HL-60 (cell line): ENCODE results near the gene ALG12.

Experiments
- CTCF ChIP-seq: IDR thresholded peaks from one replicate; pipeline ENCODE4 v1.5.1; 2011; ENCODE audit warnings: low read length, control low read depth, inconsistent platforms; ENCODE audit not compliant: insufficient read depth
- TF ChIP-seq, protein P1 (sequence below): IDR thresholded peaks from 2 replicates; pipeline ENCODE4 v1.6.1; 2012; ENCODE audit warnings: low read depth; ENCODE audit not compliant: insufficient replicate concordance

DNA sequence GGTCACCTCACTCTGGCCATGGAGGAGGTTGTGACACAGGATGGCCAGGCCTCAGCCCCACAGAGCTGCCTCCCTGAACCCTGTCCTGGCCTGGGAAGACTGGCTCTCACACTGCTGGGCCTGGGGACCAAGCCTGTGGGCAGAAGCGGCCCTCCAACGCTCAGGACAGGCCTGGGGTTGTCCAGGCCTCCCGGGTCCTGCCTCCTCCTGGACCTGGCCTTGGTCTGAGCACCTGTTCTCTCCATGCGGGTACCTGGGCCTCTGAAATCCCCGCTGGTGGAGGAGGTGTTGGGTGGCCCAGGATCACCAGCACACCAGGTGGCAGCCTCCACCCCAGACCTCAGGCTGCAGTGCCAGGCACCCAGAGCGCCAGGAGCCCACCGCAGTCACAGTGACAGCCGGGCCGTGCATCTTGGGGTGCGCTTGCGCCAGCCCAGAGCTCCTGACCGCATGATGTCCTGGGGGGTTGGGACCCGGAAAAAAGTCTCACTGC, 26.2 kb upstream of the ALG12 start:
- TF ChIP-seq, protein P1, sequence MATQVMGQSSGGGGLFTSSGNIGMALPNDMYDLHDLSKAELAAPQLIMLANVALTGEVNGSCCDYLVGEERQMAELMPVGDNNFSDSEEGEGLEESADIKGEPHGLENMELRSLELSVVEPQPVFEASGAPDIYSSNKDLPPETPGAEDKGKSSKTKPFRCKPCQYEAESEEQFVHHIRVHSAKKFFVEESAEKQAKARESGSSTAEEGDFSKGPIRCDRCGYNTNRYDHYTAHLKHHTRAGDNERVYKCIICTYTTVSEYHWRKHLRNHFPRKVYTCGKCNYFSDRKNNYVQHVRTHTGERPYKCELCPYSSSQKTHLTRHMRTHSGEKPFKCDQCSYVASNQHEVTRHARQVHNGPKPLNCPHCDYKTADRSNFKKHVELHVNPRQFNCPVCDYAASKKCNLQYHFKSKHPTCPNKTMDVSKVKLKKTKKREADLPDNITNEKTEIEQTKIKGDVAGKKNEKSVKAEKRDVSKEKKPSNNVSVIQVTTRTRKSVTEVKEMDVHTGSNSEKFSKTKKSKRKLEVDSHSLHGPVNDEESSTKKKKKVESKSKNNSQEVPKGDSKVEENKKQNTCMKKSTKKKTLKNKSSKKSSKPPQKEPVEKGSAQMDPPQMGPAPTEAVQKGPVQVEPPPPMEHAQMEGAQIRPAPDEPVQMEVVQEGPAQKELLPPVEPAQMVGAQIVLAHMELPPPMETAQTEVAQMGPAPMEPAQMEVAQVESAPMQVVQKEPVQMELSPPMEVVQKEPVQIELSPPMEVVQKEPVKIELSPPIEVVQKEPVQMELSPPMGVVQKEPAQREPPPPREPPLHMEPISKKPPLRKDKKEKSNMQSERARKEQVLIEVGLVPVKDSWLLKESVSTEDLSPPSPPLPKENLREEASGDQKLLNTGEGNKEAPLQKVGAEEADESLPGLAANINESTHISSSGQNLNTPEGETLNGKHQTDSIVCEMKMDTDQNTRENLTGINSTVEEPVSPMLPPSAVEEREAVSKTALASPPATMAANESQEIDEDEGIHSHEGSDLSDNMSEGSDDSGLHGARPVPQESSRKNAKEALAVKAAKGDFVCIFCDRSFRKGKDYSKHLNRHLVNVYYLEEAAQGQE: no peak
- no peak for TF ChIP-seq CTCF
